Glomerular visceral epithelial cell (primary cell): ENCODE results near the gene ITK.

Experiments used
- DNase-seq: peaks from one replicate; pipeline ENCODE4 v3.0.0-alpha.2; 2016; ENCODE audit errors: extremely low spot score

ITK gene

GRCh38 chr5:157247267-157247666 lies 66.6 kb downstream of the ITK start:
- DNase-seq: no peak

- DNase-seq: no peak
Measured at GRCh38 chr5:157248821-157249470, 68.3 kb downstream of the ITK start.

GRCh38 chr5:157252711-157253465 lies 72.2 kb downstream of the ITK start:
- peak; percentile 45 for DNase-seq

- DNase-seq: peak; percentile 60
Measured at GRCh38 chr5:157253547-157253946, 72.9 kb downstream of the ITK start.

- no peak for DNase-seq
Measured at GRCh38 chr5:157258450-157258849, 77.8 kb downstream of the ITK start.

GRCh38 chr5:157259699-157260098 lies 79.1 kb downstream of the ITK start:
- no peak for DNase-seq

GRCh38 chr5:157263496-157264090 lies 83.0 kb downstream of the ITK start:
- DNase-seq: no peak

- peak; percentile 66 for DNase-seq
Measured at GRCh38 chr5:157265714-157266285, 85.2 kb downstream of the ITK start, which contains the start of gene CYFIP2. Gene CYFIP2, plus strand, starts transcription at chr5:157266123. Its CDS starts 19,239 bp downstream, at chr5:157285362.

GRCh38 chr5:157266286-157267007 lies 85.8 kb downstream of the ITK start:
- peak; percentile 27 for DNase-seq

GRCh38 chr5:157267025-157267424 lies 86.4 kb downstream of the ITK start:
- no peak for DNase-seq

- DNase-seq: no peak
Measured at GRCh38 chr5:157267761-157268480, 87.3 kb downstream of the ITK start.

- DNase-seq: peak; percentile 61
Measured at GRCh38 chr5:157269165-157269671, 88.6 kb downstream of the ITK start.

GRCh38 chr5:157269761-157270272 lies 89.2 kb downstream of the ITK start:
- no peak for DNase-seq

GRCh38 chr5:157270771-157271170 lies 90.1 kb downstream of the ITK start:
- no peak for DNase-seq

- no peak for DNase-seq
Measured at GRCh38 chr5:157271740-157272271, 91.2 kb downstream of the ITK start.

- DNase-seq: no peak
Measured at GRCh38 chr5:157273131-157273556, 92.5 kb downstream of the ITK start.

GRCh38 chr5:157275403-157275802 lies 94.8 kb downstream of the ITK start:
- DNase-seq: no peak

- no peak for DNase-seq
Measured at GRCh38 chr5:157278319-157279037, 97.8 kb downstream of the ITK start.

- no peak for DNase-seq
Measured at GRCh38 chr5:157279605-157280239, 99.1 kb downstream of the ITK start.
